Endothelial cell of umbilical vein (primary cell): ENCODE measurements around the gene PLD2. TPM values are rescaled to one million over a fixed set of nuclear protein-coding genes. Genes with fewer than 3 reads are reported as not detected.

Experiments used
- BruUV-seq: library from RNA; stranded (reverse); fragments of 400-500 nt; replicated peaks from 2 replicates; lab custom pipeline; 2021; lab: Mats Ljungman, UMichigan
- CTCF ChIA-PET: fragments of 300-600, 350-600 bp; sonication (Branson Sonifier 250); formaldehyde crosslinking; loops from one replicate; lab custom pipeline; 2021; ENCODE audit warnings: antibody characterized with exemption, inconsistent platforms; lab: Charles Lee
- POLR2A ChIA-PET: fragments of 300-600, 350-600 bp; sonication (Branson Sonifier 250); formaldehyde crosslinking; loops from one replicate; lab custom pipeline; 2021; ENCODE audit warnings: antibody characterized with exemption, inconsistent platforms; lab: Charles Lee
- DNase-seq: peaks from one replicate; pipeline ENCODE4 v3.0.0-alpha.2; 2011; ENCODE audit warnings: low read depth, low spot score
- FAIRE-seq: peaks from 2 replicates; lab custom pipeline; 2011; peaks lifted over from hg19 to GRCh38; lab: Jason Lieb, UNC
- H2AFZ ChIP-seq: 2 replicates; pipeline ENCODE4 v1.6.0; 2012; ENCODE audit warnings: low read depth, low read length, control low read depth, inconsistent platforms
- H3K27ac ChIP-seq: 2 replicates; pipeline ENCODE4 v1.5.1; 2011; ENCODE audit warnings: low read depth, mild to moderate bottlenecking, control low read depth, low read length, moderate library complexity; ENCODE audit not compliant: insufficient read depth
- H3K27me3 ChIP-seq, 2 experiments: 2 replicates each; pipeline versions ENCODE4 v1.6.0 to v1.6.1; 2011; ENCODE audit warnings: low read length in 2 of 2, mixed read lengths in 1 of 2; ENCODE audit not compliant: control insufficient read depth in 2 of 2, insufficient read depth in 2 of 2
- H3K36me3 ChIP-seq, 2 experiments: 2 replicates in 1 of 2; 3 replicates in 1 of 2; pipeline ENCODE4 v1.5.1; 2011; ENCODE audit warnings: low read length in 2 of 2, mild to moderate bottlenecking in 1 of 2, moderate library complexity in 1 of 2; ENCODE audit not compliant: control insufficient read depth in 2 of 2, insufficient read depth in 2 of 2; ENCODE audit errors: extremely low read depth in 1 of 2
- H3K4me1 ChIP-seq: 3 replicates; pipeline ENCODE4 v1.5.1; 2011; ENCODE audit warnings: mild to moderate bottlenecking, low read length; ENCODE audit not compliant: control insufficient read depth, insufficient read depth; ENCODE audit errors: extremely low read depth
- H3K4me2 ChIP-seq: 2 replicates; pipeline ENCODE4 v1.6.1; 2011; ENCODE audit warnings: low read length, control low read depth, mixed read lengths; ENCODE audit not compliant: insufficient read depth
- H3K4me3 ChIP-seq, 3 experiments: fragments of 200-600 bp in 1 of 3; sonication (generic), shearing (Covaris generic) in 1 of 3; replicated peaks in 1 of 3; 2 replicates each; pipeline ENCODE4 v1.5.1; 2011 to 2016; ENCODE audit warnings: control low read depth in 3 of 3, low read length in 3 of 3, mild to moderate bottlenecking in 2 of 3, inconsistent platforms in 1 of 3, low read depth in 1 of 3, moderate library complexity in 1 of 3; ENCODE audit not compliant: insufficient read depth in 1 of 3
- H3K79me2 ChIP-seq: 2 replicates; pipeline ENCODE4 v1.6.0; 2012; ENCODE audit warnings: low read length, inconsistent platforms; ENCODE audit not compliant: control insufficient read depth, insufficient read depth
- H3K9ac ChIP-seq: replicated peaks from 2 replicates; pipeline ENCODE3; 2011; ENCODE audit warnings: low read length, control low read depth; ENCODE audit not compliant: insufficient read depth; ENCODE audit errors: extremely low read depth
- H3K9me1 ChIP-seq: replicated peaks from 3 replicates; pipeline ENCODE4 v1.6.0; 2011; ENCODE audit warnings: mild to moderate bottlenecking, low read length; ENCODE audit not compliant: control insufficient read depth, insufficient read depth; ENCODE audit errors: extremely low read depth
- H3K9me3 ChIP-seq: replicated peaks from 2 replicates; pipeline ENCODE4 v1.5.1; 2012; ENCODE audit warnings: low read length, inconsistent platforms; ENCODE audit not compliant: control insufficient read depth, insufficient read depth
- H4K20me1 ChIP-seq: replicated peaks from 2 replicates; pipeline ENCODE3; 2011; ENCODE audit warnings: mild to moderate bottlenecking, low read length; ENCODE audit not compliant: control insufficient read depth, insufficient read depth; ENCODE audit errors: extremely low read depth
- EZH2 ChIP-seq: IDR thresholded peaks from 2 replicates; pipeline ENCODE4 v1.6.1; 2012; ENCODE audit warnings: borderline replicate concordance, low read depth, mild to moderate bottlenecking, moderate library complexity, low read length, inconsistent platforms; ENCODE audit not compliant: severe bottlenecking
- FOS ChIP-seq: IDR thresholded peaks from 2 replicates; pipeline ENCODE4 v1.6.1; 2011; ENCODE audit warnings: mild to moderate bottlenecking, low read length, moderate library complexity, borderline replicate concordance; ENCODE audit not compliant: insufficient read depth
- GATA2 ChIP-seq: IDR thresholded peaks from 2 replicates; pipeline ENCODE4 v1.7.0; 2011; ENCODE audit warnings: low read depth, mild to moderate bottlenecking, moderate library complexity, mixed read lengths, low read length; ENCODE audit not compliant: insufficient read length, insufficient read depth
- JUN ChIP-seq: IDR thresholded peaks from 2 replicates; pipeline ENCODE4 v1.6.1; 2011; ENCODE audit warnings: borderline replicate concordance, low read depth; ENCODE audit not compliant: insufficient read length, insufficient read depth
- MYC ChIP-seq: IDR thresholded peaks from one replicate; pipeline ENCODE4 v1.6.1; 2011; ENCODE audit warnings: mild to moderate bottlenecking, low read depth, low read length
- POLR2A ChIP-seq: IDR thresholded peaks from 2 replicates; pipeline ENCODE4 v1.6.1; 2012; ENCODE audit warnings: low read depth, mild to moderate bottlenecking, control low read depth, low read length
- POLR2AphosphoS5 ChIP-seq: IDR thresholded peaks from 2 replicates; pipeline ENCODE4 v1.6.1; 2012; ENCODE audit warnings: low read depth, mild to moderate bottlenecking, control low read depth, low read length, moderate library complexity; ENCODE audit not compliant: insufficient read depth
- dilution Hi-C: fragments of 300-500 bp; cut with MboI; formaldehyde crosslinking; loops from one replicate; pipeline ENCODE4 v1.15.0; 2019; ENCODE audit warnings: low sequenced_read_pairs; ENCODE audit not compliant: extremely low pct_ligation_motif_present
- intact Hi-C: fragments of 100-400 bp; cut with micrococcal nuclease; formaldehyde crosslinking; loops from one replicate; pipeline ENCODE4 v1.10.0; 2022
- polyA plus RNA-seq, 4 experiments: library from polyadenylated mRNA; depleted of rRNA in 3 of 4; stranded (reverse) in 3 of 4; unstranded in 1 of 4; fragments of >200 nt; gene quantifications; 2 replicates each; pipeline versions ENCODE4 v1.2.1 to v1.2.3, GENCODE V29; 2011 to 2012; ENCODE audit warnings: missing spikeins in 1 of 4
- total RNA-seq: library from RNA; stranded (reverse); gene quantifications from 2 replicates; pipeline ENCODE4 v1.2.3, GENCODE V29; 2021
- TF ChIP-seq, protein P1 (sequence below), 2 donors: IDR thresholded peaks; 1 replicate in 1 of 2; 2 replicates in 1 of 2; pipeline ENCODE4 v1.5.1; 2011; ENCODE audit warnings: low read length in 2 of 2, mild to moderate bottlenecking in 2 of 2, moderate library complexity in 2 of 2, control low read depth in 1 of 2, inconsistent platforms in 1 of 2, low read depth in 1 of 2; ENCODE audit not compliant: insufficient read depth in 1 of 2; ENCODE audit errors: extremely low read depth in 1 of 2
- TF ChIP-seq, protein P2 (sequence below): IDR thresholded peaks from 2 replicates; pipeline ENCODE4 v1.6.1; 2011; ENCODE audit not compliant: insufficient read depth, insufficient read length

PLD2 gene
- total and polyA plus RNA-seq, 2 donors (not counting 3 experiments of a cell fraction or from before 2014, with no cell fraction given), result 52.3 to 54.7 TPM

DNA sequence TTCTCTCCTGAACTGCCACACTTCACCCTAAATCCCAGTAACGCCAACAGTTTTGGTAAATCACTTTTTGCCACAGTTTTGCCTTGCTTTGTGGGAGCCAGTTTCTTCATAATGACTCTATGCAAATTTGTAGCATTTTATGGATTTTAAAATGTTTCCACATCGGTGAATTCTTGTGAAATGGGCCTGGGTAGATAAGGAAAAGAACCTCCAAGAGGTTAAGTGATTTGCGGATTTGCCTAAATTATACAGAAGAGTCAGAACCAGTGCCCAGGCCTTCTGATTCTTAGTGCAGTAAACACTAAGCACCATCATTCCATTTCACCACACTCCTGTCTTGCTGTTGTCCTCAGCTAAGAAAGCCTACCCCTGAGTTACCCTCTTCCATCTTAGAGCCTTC is 44.1 kb downstream of the PLD2 start:
- Histone ChIP-seq H2AFZ (no peak overlapping the region), H3K4me2 (no peak overlapping the region), H3K9me3 (no peaks in the 10 kb centered on the region), H3K9ac (no peak overlapping the region), H3K4me1 (peaks cover 5% of the 10 kb centered on the region), H3K4me3 (no peak overlapping the region), H3K79me2 (peaks cover 18% of the 10 kb centered on the region), H3K36me3 (peaks cover 0 to under 1% of the 10 kb centered on the region in 2 experiments), H4K20me1 (no peaks in the 10 kb centered on the region), H3K27me3 (no peaks in the 10 kb centered on the region), H3K27ac (no peak overlapping the region), H3K9me1 (no peaks in the 10 kb centered on the region)
- no TSS peak for BruUV-seq
- dilution Hi-C loops (no loop called here), intact Hi-C loops (no loop called here)
- ChIA-PET CTCF (no interaction called here), POLR2A (no interaction called here)
- DNase-seq, result no peak
- FAIRE-seq, result no peak
- TF ChIP-seq POLR2A (no peak), EZH2 (no peak), MYC (no peak), GATA2 (no peak), JUN (no peak), FOS (no peak), POLR2AphosphoS5 (no peak)
- TF ChIP-seq, protein P1, sequence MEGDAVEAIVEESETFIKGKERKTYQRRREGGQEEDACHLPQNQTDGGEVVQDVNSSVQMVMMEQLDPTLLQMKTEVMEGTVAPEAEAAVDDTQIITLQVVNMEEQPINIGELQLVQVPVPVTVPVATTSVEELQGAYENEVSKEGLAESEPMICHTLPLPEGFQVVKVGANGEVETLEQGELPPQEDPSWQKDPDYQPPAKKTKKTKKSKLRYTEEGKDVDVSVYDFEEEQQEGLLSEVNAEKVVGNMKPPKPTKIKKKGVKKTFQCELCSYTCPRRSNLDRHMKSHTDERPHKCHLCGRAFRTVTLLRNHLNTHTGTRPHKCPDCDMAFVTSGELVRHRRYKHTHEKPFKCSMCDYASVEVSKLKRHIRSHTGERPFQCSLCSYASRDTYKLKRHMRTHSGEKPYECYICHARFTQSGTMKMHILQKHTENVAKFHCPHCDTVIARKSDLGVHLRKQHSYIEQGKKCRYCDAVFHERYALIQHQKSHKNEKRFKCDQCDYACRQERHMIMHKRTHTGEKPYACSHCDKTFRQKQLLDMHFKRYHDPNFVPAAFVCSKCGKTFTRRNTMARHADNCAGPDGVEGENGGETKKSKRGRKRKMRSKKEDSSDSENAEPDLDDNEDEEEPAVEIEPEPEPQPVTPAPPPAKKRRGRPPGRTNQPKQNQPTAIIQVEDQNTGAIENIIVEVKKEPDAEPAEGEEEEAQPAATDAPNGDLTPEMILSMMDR (IDR thresholded peaks at IDR 0.05; ENCODE audit: extremely low read depth in 1 of 2, insufficient read depth in 1 of 2, low read depth in 1 of 2, low read length in 2 of 2), result no peak
- TF ChIP-seq, protein P2, sequence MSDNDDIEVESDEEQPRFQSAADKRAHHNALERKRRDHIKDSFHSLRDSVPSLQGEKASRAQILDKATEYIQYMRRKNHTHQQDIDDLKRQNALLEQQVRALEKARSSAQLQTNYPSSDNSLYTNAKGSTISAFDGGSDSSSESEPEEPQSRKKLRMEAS, result no peak
